Endothelial cell of umbilical vein (primary cell): ENCODE data around the gene PAIP2B. TPM values are rescaled to one million over a fixed set of nuclear protein-coding genes. Genes with fewer than 3 reads are reported as not detected.

Source experiments
- BruUV-seq: library from RNA; stranded (reverse); fragments of 400-500 nt; replicated peaks from 2 replicates; lab custom pipeline; 2021; lab: Mats Ljungman, UMichigan
- CTCF ChIA-PET: fragments of 300-600, 350-600 bp; sonication (Branson Sonifier 250); formaldehyde crosslinking; loops from one replicate; lab custom pipeline; 2021; ENCODE audit warnings: antibody characterized with exemption, inconsistent platforms; lab: Charles Lee
- POLR2A ChIA-PET: fragments of 300-600, 350-600 bp; sonication (Branson Sonifier 250); formaldehyde crosslinking; loops from one replicate; lab custom pipeline; 2021; ENCODE audit warnings: antibody characterized with exemption, inconsistent platforms; lab: Charles Lee
- DNase-seq: peaks from one replicate; pipeline ENCODE4 v3.0.0-alpha.2; 2011; ENCODE audit warnings: low read depth, low spot score
- FAIRE-seq: peaks from 2 replicates; lab custom pipeline; 2011; peaks lifted over from hg19 to GRCh38; lab: Jason Lieb, UNC
- H2AFZ ChIP-seq: 2 replicates; pipeline ENCODE4 v1.6.0; 2012; ENCODE audit warnings: low read depth, low read length, control low read depth, inconsistent platforms
- H3K27ac ChIP-seq: 2 replicates; pipeline ENCODE4 v1.5.1; 2011; ENCODE audit warnings: low read depth, mild to moderate bottlenecking, control low read depth, low read length, moderate library complexity; ENCODE audit not compliant: insufficient read depth
- H3K27me3 ChIP-seq, 2 experiments: 2 replicates each; pipeline versions ENCODE4 v1.6.0 to v1.6.1; 2011; ENCODE audit warnings: low read length in 2 of 2, mixed read lengths in 1 of 2; ENCODE audit not compliant: control insufficient read depth in 2 of 2, insufficient read depth in 2 of 2
- H3K36me3 ChIP-seq, 2 experiments: 2 replicates in 1 of 2; 3 replicates in 1 of 2; pipeline ENCODE4 v1.5.1; 2011; ENCODE audit warnings: low read length in 2 of 2, mild to moderate bottlenecking in 1 of 2, moderate library complexity in 1 of 2; ENCODE audit not compliant: control insufficient read depth in 2 of 2, insufficient read depth in 2 of 2; ENCODE audit errors: extremely low read depth in 1 of 2
- H3K4me1 ChIP-seq: 3 replicates; pipeline ENCODE4 v1.5.1; 2011; ENCODE audit warnings: mild to moderate bottlenecking, low read length; ENCODE audit not compliant: control insufficient read depth, insufficient read depth; ENCODE audit errors: extremely low read depth
- H3K4me2 ChIP-seq: 2 replicates; pipeline ENCODE4 v1.6.1; 2011; ENCODE audit warnings: low read length, control low read depth, mixed read lengths; ENCODE audit not compliant: insufficient read depth
- H3K4me3 ChIP-seq, 3 experiments: fragments of 200-600 bp in 1 of 3; sonication (generic), shearing (Covaris generic) in 1 of 3; replicated peaks in 1 of 3; 2 replicates each; pipeline ENCODE4 v1.5.1; 2011 to 2016; ENCODE audit warnings: control low read depth in 3 of 3, low read length in 3 of 3, mild to moderate bottlenecking in 2 of 3, inconsistent platforms in 1 of 3, low read depth in 1 of 3, moderate library complexity in 1 of 3; ENCODE audit not compliant: insufficient read depth in 1 of 3
- H3K79me2 ChIP-seq: 2 replicates; pipeline ENCODE4 v1.6.0; 2012; ENCODE audit warnings: low read length, inconsistent platforms; ENCODE audit not compliant: control insufficient read depth, insufficient read depth
- H3K9ac ChIP-seq: replicated peaks from 2 replicates; pipeline ENCODE3; 2011; ENCODE audit warnings: low read length, control low read depth; ENCODE audit not compliant: insufficient read depth; ENCODE audit errors: extremely low read depth
- H3K9me1 ChIP-seq: replicated peaks from 3 replicates; pipeline ENCODE4 v1.6.0; 2011; ENCODE audit warnings: mild to moderate bottlenecking, low read length; ENCODE audit not compliant: control insufficient read depth, insufficient read depth; ENCODE audit errors: extremely low read depth
- H3K9me3 ChIP-seq: replicated peaks from 2 replicates; pipeline ENCODE4 v1.5.1; 2012; ENCODE audit warnings: low read length, inconsistent platforms; ENCODE audit not compliant: control insufficient read depth, insufficient read depth
- H4K20me1 ChIP-seq: replicated peaks from 2 replicates; pipeline ENCODE3; 2011; ENCODE audit warnings: mild to moderate bottlenecking, low read length; ENCODE audit not compliant: control insufficient read depth, insufficient read depth; ENCODE audit errors: extremely low read depth
- EZH2 ChIP-seq: IDR thresholded peaks from 2 replicates; pipeline ENCODE4 v1.6.1; 2012; ENCODE audit warnings: borderline replicate concordance, low read depth, mild to moderate bottlenecking, moderate library complexity, low read length, inconsistent platforms; ENCODE audit not compliant: severe bottlenecking
- FOS ChIP-seq: IDR thresholded peaks from 2 replicates; pipeline ENCODE4 v1.6.1; 2011; ENCODE audit warnings: mild to moderate bottlenecking, low read length, moderate library complexity, borderline replicate concordance; ENCODE audit not compliant: insufficient read depth
- GATA2 ChIP-seq: IDR thresholded peaks from 2 replicates; pipeline ENCODE4 v1.7.0; 2011; ENCODE audit warnings: low read depth, mild to moderate bottlenecking, moderate library complexity, mixed read lengths, low read length; ENCODE audit not compliant: insufficient read length, insufficient read depth
- JUN ChIP-seq: IDR thresholded peaks from 2 replicates; pipeline ENCODE4 v1.6.1; 2011; ENCODE audit warnings: borderline replicate concordance, low read depth; ENCODE audit not compliant: insufficient read length, insufficient read depth
- MYC ChIP-seq: IDR thresholded peaks from one replicate; pipeline ENCODE4 v1.6.1; 2011; ENCODE audit warnings: mild to moderate bottlenecking, low read depth, low read length
- POLR2A ChIP-seq: IDR thresholded peaks from 2 replicates; pipeline ENCODE4 v1.6.1; 2012; ENCODE audit warnings: low read depth, mild to moderate bottlenecking, control low read depth, low read length
- POLR2AphosphoS5 ChIP-seq: IDR thresholded peaks from 2 replicates; pipeline ENCODE4 v1.6.1; 2012; ENCODE audit warnings: low read depth, mild to moderate bottlenecking, control low read depth, low read length, moderate library complexity; ENCODE audit not compliant: insufficient read depth
- dilution Hi-C: fragments of 300-500 bp; cut with MboI; formaldehyde crosslinking; loops from one replicate; pipeline ENCODE4 v1.15.0; 2019; ENCODE audit warnings: low sequenced_read_pairs; ENCODE audit not compliant: extremely low pct_ligation_motif_present
- intact Hi-C: fragments of 100-400 bp; cut with micrococcal nuclease; formaldehyde crosslinking; loops from one replicate; pipeline ENCODE4 v1.10.0; 2022
- polyA plus RNA-seq, 4 experiments: library from polyadenylated mRNA; depleted of rRNA in 3 of 4; stranded (reverse) in 3 of 4; unstranded in 1 of 4; fragments of >200 nt; gene quantifications; 2 replicates each; pipeline versions ENCODE4 v1.2.1 to v1.2.3, GENCODE V29; 2011 to 2012; ENCODE audit warnings: missing spikeins in 1 of 4
- total RNA-seq: library from RNA; stranded (reverse); gene quantifications from 2 replicates; pipeline ENCODE4 v1.2.3, GENCODE V29; 2021
- TF ChIP-seq, protein P1 (sequence below), 2 donors: IDR thresholded peaks; 1 replicate in 1 of 2; 2 replicates in 1 of 2; pipeline ENCODE4 v1.5.1; 2011; ENCODE audit warnings: low read length in 2 of 2, mild to moderate bottlenecking in 2 of 2, moderate library complexity in 2 of 2, control low read depth in 1 of 2, inconsistent platforms in 1 of 2, low read depth in 1 of 2; ENCODE audit not compliant: insufficient read depth in 1 of 2; ENCODE audit errors: extremely low read depth in 1 of 2
- TF ChIP-seq, protein P2 (sequence below): IDR thresholded peaks from 2 replicates; pipeline ENCODE4 v1.6.1; 2011; ENCODE audit not compliant: insufficient read depth, insufficient read length

The PAIP2B gene
- total and polyA plus RNA-seq, 2 donors (not counting 3 experiments of a cell fraction or from before 2014, with no cell fraction given): 0.21 to 0.62 TPM

GRCh38 chr2:71190656-71191569 lies 36.0 kb downstream of the PAIP2B start:
- H3K9me1 ChIP-seq: no peaks in the 10 kb centered on the region
- no peak for FAIRE-seq
- POLR2A ChIA-PET: no interaction called here
- no peak overlapping the region for H3K4me3 ChIP-seq
- no peaks in the 10 kb centered on the region for H3K9me3 ChIP-seq
- H3K27me3 ChIP-seq: peaks cover 15% of the 10 kb centered on the region in 2 experiments
- no peak overlapping the region for H2AFZ ChIP-seq
- H3K36me3 ChIP-seq: no peaks in the 10 kb centered on the region
- no peak overlapping the region for H3K27ac ChIP-seq
- TF ChIP-seq JUN (no peak), GATA2 (no peak), POLR2A (no peak)
- TF ChIP-seq, protein P1, sequence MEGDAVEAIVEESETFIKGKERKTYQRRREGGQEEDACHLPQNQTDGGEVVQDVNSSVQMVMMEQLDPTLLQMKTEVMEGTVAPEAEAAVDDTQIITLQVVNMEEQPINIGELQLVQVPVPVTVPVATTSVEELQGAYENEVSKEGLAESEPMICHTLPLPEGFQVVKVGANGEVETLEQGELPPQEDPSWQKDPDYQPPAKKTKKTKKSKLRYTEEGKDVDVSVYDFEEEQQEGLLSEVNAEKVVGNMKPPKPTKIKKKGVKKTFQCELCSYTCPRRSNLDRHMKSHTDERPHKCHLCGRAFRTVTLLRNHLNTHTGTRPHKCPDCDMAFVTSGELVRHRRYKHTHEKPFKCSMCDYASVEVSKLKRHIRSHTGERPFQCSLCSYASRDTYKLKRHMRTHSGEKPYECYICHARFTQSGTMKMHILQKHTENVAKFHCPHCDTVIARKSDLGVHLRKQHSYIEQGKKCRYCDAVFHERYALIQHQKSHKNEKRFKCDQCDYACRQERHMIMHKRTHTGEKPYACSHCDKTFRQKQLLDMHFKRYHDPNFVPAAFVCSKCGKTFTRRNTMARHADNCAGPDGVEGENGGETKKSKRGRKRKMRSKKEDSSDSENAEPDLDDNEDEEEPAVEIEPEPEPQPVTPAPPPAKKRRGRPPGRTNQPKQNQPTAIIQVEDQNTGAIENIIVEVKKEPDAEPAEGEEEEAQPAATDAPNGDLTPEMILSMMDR (IDR thresholded peaks at IDR 0.05; ENCODE audit: extremely low read depth in 1 of 2, insufficient read depth in 1 of 2, low read depth in 1 of 2, low read length in 2 of 2): peak; percentile 5 to 10
- peak; percentile 24 for DNase-seq
- dilution Hi-C loops: no loop called here
- no peaks in the 10 kb centered on the region for H3K4me1 ChIP-seq
- H3K4me2 ChIP-seq: no peak overlapping the region
- no TSS peak for BruUV-seq
- CTCF ChIA-PET: interaction anchor here (0.8 to 3.1 kb wide), 7 partner anchors 9 to 90 kb away, joined by 3 to 20 read pairs (median 4); partner anchors contain the start of gene PAIP2B
- no peaks in the 10 kb centered on the region for H3K79me2 ChIP-seq
- no peak overlapping the region for H3K9ac ChIP-seq
- H4K20me1 ChIP-seq: no peaks in the 10 kb centered on the region
- intact Hi-C loops: no loop called here

DNA sequence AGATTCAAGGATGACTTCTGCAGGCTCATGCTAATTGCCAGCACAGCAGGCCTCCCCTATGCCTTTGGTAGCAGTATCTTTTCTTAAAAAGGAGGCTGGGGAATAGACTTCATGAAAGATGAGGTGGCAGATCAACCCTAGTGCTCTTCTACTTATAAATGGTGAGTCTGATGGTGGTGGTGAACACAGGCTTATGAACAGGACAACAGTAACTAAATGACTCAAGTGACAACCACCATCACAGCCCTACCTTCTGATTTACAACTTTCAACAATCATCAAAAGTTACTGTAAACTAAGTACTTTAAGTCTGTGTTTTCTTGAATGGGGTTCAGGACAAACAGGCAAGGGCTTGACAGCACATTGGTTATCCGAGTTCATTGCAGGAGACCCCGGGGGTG lies 39.3 kb downstream of the PAIP2B start:
- Histone ChIP-seq H3K4me2 (no peak overlapping the region), H3K9me3 (no peaks in the 10 kb centered on the region), H4K20me1 (no peaks in the 10 kb centered on the region), H3K4me1 (no peaks in the 10 kb centered on the region), H3K9me1 (no peaks in the 10 kb centered on the region), H2AFZ (no peak overlapping the region), H3K27me3 (peaks cover 15 to 16% of the 10 kb centered on the region in 2 experiments), H3K4me3 (no peak overlapping the region), H3K36me3 (no peaks in the 10 kb centered on the region), H3K27ac (no peak overlapping the region), H3K79me2 (no peaks in the 10 kb centered on the region), H3K9ac (no peak overlapping the region)
- FAIRE-seq (no peak), DNase-seq (no peak)
- ChIA-PET CTCF (no interaction called here), POLR2A (no interaction called here)
- dilution Hi-C loops (no loop called here), intact Hi-C loops (no loop called here)
- no TSS peak for BruUV-seq
- TF ChIP-seq EZH2 (no peak), FOS (no peak), GATA2 (no peak), MYC (no peak), POLR2AphosphoS5 (no peak), JUN (no peak), POLR2A (no peak)
- TF ChIP-seq, protein P1 (IDR thresholded peaks at IDR 0.05; ENCODE audit: extremely low read depth in 1 of 2, insufficient read depth in 1 of 2, low read depth in 1 of 2, low read length in 2 of 2): no peak
- TF ChIP-seq, protein P2, sequence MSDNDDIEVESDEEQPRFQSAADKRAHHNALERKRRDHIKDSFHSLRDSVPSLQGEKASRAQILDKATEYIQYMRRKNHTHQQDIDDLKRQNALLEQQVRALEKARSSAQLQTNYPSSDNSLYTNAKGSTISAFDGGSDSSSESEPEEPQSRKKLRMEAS: no peak
